NCI-H128 (cell line): ENCODE data around the gene APOC4.
"Not testable (repeated sequence)": the region's sequence is repeated elsewhere in the genome, so short reads cannot be mapped to it uniquely, and the experiment has no call there.

Experiments
- DNase-seq: peaks from one replicate; lab custom pipeline; 2025; ENCODE audit not compliant: unreplicated experiment; lab: John Stamatoyannopoulos, UW

Gene APOC4

GRCh38 chr19:44942067-44942571, at the start of gene APOC4:
Gene APOC4, plus strand, starts transcription at chr19:44942237. Its CDS starts 41 bp downstream, at chr19:44942278.
- no peak for DNase-seq

GRCh38 chr19:44892932-44893331, 49.1 kb upstream of the APOC4 start:
- no peak for DNase-seq

- DNase-seq, result no peak
Observed at GRCh38 chr19:44893332-44894051, 48.5 kb upstream of the APOC4 start.

- no peak for DNase-seq
Observed at GRCh38 chr19:44894052-44894400, 48.0 kb upstream of the APOC4 start.

GRCh38 chr19:44894946-44895345, 47.1 kb upstream of the APOC4 start:
- DNase-seq, result no peak

GRCh38 chr19:44897835-44898234, 44.2 kb upstream of the APOC4 start:
- DNase-seq, result no peak

- no peak for DNase-seq
Observed at GRCh38 chr19:44900328-44901244, 41.5 kb upstream of the APOC4 start.

GRCh38 chr19:44903216-44903601, 38.8 kb upstream of the APOC4 start:
- no peak for DNase-seq

GRCh38 chr19:44903602-44904425, 38.2 kb upstream of the APOC4 start:
- no peak for DNase-seq

- DNase-seq, result no peak
Observed at GRCh38 chr19:44904426-44904994, 37.5 kb upstream of the APOC4 start.

GRCh38 chr19:44905437-44906160, 36.4 kb upstream of the APOC4 start, which contains the start of gene APOE:
Gene APOE, plus strand, starts transcription at chr19:44905796. Its CDS starts 829 bp downstream, at chr19:44906625.
- DNase-seq, result no peak

- DNase-seq, result no peak
Observed at GRCh38 chr19:44907613-44908012, 34.4 kb upstream of the APOC4 start.

GRCh38 chr19:44908074-44908835, 33.8 kb upstream of the APOC4 start:
- DNase-seq, result no peak

GRCh38 chr19:44908836-44909261, 33.2 kb upstream of the APOC4 start:
- no peak for DNase-seq

- DNase-seq, result no peak
Observed at GRCh38 chr19:44909775-44910174, 32.3 kb upstream of the APOC4 start.

- DNase-seq, result not testable (repeated sequence)
Observed at GRCh38 chr19:44911896-44912295, 30.1 kb upstream of the APOC4 start.

GRCh38 chr19:44912854-44913253, 29.2 kb upstream of the APOC4 start:
- DNase-seq, result no peak

GRCh38 chr19:44913512-44914432, 28.3 kb upstream of the APOC4 start:
- DNase-seq, result not testable (repeated sequence)
